Bronchial smooth muscle cell (primary cell): Measurements from ENCODE around the gene KCNK18. TPM values are rescaled to one million over a fixed set of nuclear protein-coding genes. Genes with fewer than 3 reads are reported as not detected.

Experiments used
- total RNA-seq: library from RNA; depleted of rRNA; stranded (reverse); fragments of >200 nt; gene quantifications from 2 replicates; pipeline ENCODE4 v1.2.1, GENCODE V29; 2014

The KCNK18 gene
- total RNA-seq = not detected in 2 replicates

DNA sequence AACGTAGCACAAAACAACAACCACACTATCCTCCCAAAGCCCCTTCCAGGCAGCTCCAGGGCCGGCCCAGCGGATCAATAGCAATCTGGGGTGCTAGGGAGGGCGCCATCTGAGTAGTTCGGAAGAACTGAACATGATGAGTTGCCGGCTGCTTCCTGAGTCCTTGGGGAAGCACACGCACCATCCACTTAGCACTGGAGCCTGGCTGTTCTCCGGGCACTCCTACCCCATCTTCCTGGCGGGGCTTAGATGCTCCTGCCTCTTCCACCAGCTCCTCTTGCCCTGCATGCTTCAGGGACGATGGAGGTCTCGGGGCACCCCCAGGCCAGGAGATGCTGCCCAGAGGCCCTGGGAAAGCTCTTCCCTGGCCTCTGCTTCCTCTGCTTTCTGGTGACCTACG, at the start of gene KCNK18:
TSS of gene KCNK18 (plus strand) at position 301 of the 400 bp plus-strand sequence. CDS start at position 301, 0 bp downstream.

DNA sequence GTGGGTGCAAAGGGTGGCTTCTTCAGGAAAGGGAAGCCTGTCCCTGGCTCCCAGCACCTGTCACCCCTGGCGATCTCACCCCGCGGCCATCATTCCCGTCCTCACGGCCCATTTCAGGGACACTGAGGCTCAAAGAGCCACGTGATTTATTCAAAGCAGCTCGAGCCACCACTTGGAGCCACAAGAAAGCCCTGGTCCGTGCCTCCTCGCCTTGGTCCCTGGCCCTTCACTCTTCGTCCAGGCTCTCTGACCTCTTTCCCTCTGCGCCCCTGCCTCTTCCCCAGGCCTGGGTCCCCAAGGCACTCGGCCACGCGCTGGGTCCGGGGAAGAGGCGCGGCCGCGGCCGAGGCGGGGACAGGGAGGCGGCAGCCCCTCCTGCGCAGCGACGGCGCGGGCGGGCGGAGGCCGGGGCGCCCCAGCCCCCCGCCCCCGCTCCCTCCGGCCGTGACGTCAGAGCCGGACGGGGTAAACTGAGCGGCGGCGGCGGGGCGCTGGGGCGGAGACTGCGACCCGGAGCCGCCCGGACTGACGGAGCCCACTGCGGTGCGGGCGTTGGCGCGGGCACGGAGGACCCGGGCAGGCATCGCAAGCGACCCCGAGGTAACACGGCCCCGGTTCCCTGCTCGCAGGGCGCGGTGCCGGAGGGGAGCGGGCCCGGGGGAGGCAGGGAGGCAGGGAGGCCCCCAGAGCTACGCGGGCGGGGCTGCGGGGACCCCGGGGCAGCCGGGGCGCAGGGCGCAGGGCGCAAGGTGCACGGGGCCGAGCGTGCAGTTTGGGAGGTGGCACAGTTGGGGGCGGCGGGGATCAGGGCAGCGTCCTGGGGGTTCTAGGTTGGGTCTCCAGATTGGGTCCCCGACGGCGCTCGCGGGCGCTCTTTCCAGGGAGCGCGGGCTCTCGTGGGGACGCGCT, 43.6 kb downstream of the KCNK18 start, which contains the start of gene SLC18A2:
TSS of gene SLC18A2 (plus strand) at position 494 of the 909 bp plus-strand sequence. CDS start 580 bp downstream, outside the sequence.

Other genes starting within 250 kb of the KCNK18 start
- 1.2 and 1.3 TPM in 2 replicates for gene SHTN1, start 192.3 kb upstream of the KCNK18 start, total RNA-seq
- not detected in 2 replicates for gene VAX1, start 59.2 kb upstream of the KCNK18 start, total RNA-seq
- not detected in 2 replicates for gene SLC18A2, start 43.6 kb downstream of the KCNK18 start, total RNA-seq
- gene PDZD8, start 178.0 kb downstream of the KCNK18 start, total RNA-seq = 6.9 and 8.7 TPM in 2 replicates